ENCODE data around the gene IFNL2.
"Not testable (repeated sequence)": the region's sequence is repeated elsewhere in the genome, so short reads cannot be mapped to it uniquely, and the experiment has no call there.

IFNL2 gene

GRCh38 chr19:39268085-39268484, at the start of gene IFNL2:
Gene IFNL2 (plus strand): TSS chr19:39268396. CDS start chr19:39268569, 173 bp downstream.
- not testable (repeated sequence) for DNase-seq

GRCh38 chr19:39219108-39219507, 49.1 kb upstream of the IFNL2 start:
- DNase-seq, result not testable (repeated sequence)

- peak; percentile 13 for DNase-seq
Measured at GRCh38 chr19:39223703-39224279, 44.4 kb upstream of the IFNL2 start.

- DNase-seq, result no peak
Measured at GRCh38 chr19:39224910-39225309, 43.3 kb upstream of the IFNL2 start.

- no peak for DNase-seq
Measured at GRCh38 chr19:39230096-39230764, 38.0 kb upstream of the IFNL2 start.

GRCh38 chr19:39232708-39233107, 35.5 kb upstream of the IFNL2 start:
- DNase-seq, result no peak

GRCh38 chr19:39236527-39236926, 31.7 kb upstream of the IFNL2 start:
- peak; percentile 7 for DNase-seq

- DNase-seq, result peak; percentile 68
Measured at GRCh38 chr19:39237200-39238184, 30.7 kb upstream of the IFNL2 start.

- DNase-seq, result no peak
Measured at GRCh38 chr19:39238209-39238608, 30.0 kb upstream of the IFNL2 start.

- DNase-seq, result no peak
Measured at GRCh38 chr19:39238944-39239343, 29.3 kb upstream of the IFNL2 start.

GRCh38 chr19:39240421-39240820, 27.8 kb upstream of the IFNL2 start:
- no peak for DNase-seq

GRCh38 chr19:39243741-39244140, 24.5 kb upstream of the IFNL2 start:
- not testable (repeated sequence) for DNase-seq

GRCh38 chr19:39244410-39245100, 23.6 kb upstream of the IFNL2 start, which contains the start of gene IFNL3:
Gene IFNL3 (minus strand): TSS chr19:39245006. CDS start chr19:39244967, 39 bp downstream.
- not testable (repeated sequence) for DNase-seq

GRCh38 chr19:39245166-39245565, 23.0 kb upstream of the IFNL2 start:
- DNase-seq, result not testable (repeated sequence)

GRCh38 chr19:39246951-39247669, 21.1 kb upstream of the IFNL2 start:
- peak; percentile 64 for DNase-seq

GRCh38 chr19:39247701-39248664, 20.2 kb upstream of the IFNL2 start:
- DNase-seq, result peak; percentile 30

GRCh38 chr19:39248806-39249205, 19.4 kb upstream of the IFNL2 start, which contains the start of gene IFNL4:
Gene IFNL4 (minus strand): TSS chr19:39248856.
- no peak for DNase-seq

GRCh38 chr19:39251081-39251480, 17.1 kb upstream of the IFNL2 start:
- no peak for DNase-seq

GRCh38 chr19:39251846-39252245, 16.4 kb upstream of the IFNL2 start:
- DNase-seq, result no peak

- DNase-seq, result no peak
Measured at GRCh38 chr19:39252458-39252857, 15.7 kb upstream of the IFNL2 start.

Measured in stimulated activated CD4-positive, alpha-beta T cell treated with anti-CD3 and anti-CD28 coated beads, Interleukin-15, amount 100 ng/mL, for 24 hours (primary cell).